ENCODE measurements around the gene ARHGEF3. TPM values are rescaled to one million over a fixed set of nuclear protein-coding genes. Genes with fewer than 3 reads are reported as not detected.
A peak's percentile ranks its signal among the peaks of the same experiment; 100 is the strongest.
"Not testable (repeated sequence)": the region's sequence is repeated elsewhere in the genome, so short reads cannot be mapped to it uniquely, and the experiment has no call there.

The ARHGEF3 gene
- total RNA-seq, 1 donor from 2014 or later, result 37.5 TPM

GRCh38 chr3:56732109-56732508 is 69.6 kb downstream of the ARHGEF3 start:
- ATAC-seq (no peak), DNase-seq (no peak)
- Histone ChIP-seq H3K27ac (no peak overlapping the region), H3K9me3 (no peaks in the 10 kb centered on the region), H3K4me3 (no peak overlapping the region), H3K36me3 (peaks cover 82% of the 10 kb centered on the region), H3K27me3 (no peaks in the 10 kb centered on the region), H3K4me1 (no peaks in the 10 kb centered on the region)
- intact Hi-C loops (cut with DNase I), result no loop called here
- no peak for TF ChIP-seq CTCF (IDR thresholded peaks at IDR 0.05)

GRCh38 chr3:56725175-56725574 is 76.6 kb downstream of the ARHGEF3 start:
- H3K27me3 ChIP-seq, result no peaks in the 10 kb centered on the region
- ATAC-seq (peak; percentile 55), DNase-seq (no peak)
- no peak overlapping the region for H3K4me3 ChIP-seq
- no peak overlapping the region for H3K27ac ChIP-seq
- H3K36me3 ChIP-seq, result peaks cover 61% of the 10 kb centered on the region
- H3K4me1 ChIP-seq, result no peaks in the 10 kb centered on the region
- H3K9me3 ChIP-seq, result no peaks in the 10 kb centered on the region
- intact Hi-C loops (cut with DNase I), result no loop called here
- no peak for TF ChIP-seq CTCF (IDR thresholded peaks at IDR 0.05)

GRCh38 chr3:56724676-56725075 is 77.1 kb downstream of the ARHGEF3 start:
- Histone ChIP-seq H3K27me3 (no peaks in the 10 kb centered on the region), H3K27ac (no peak overlapping the region), H3K4me3 (no peak overlapping the region), H3K36me3 (peaks cover 56% of the 10 kb centered on the region), H3K4me1 (no peaks in the 10 kb centered on the region), H3K9me3 (no peaks in the 10 kb centered on the region)
- TF ChIP-seq CTCF (IDR thresholded peaks at IDR 0.05), result no peak
- no peak for ATAC-seq
- DNase-seq, result no peak
- intact Hi-C loops (cut with DNase I), result no loop called here

DNA sequence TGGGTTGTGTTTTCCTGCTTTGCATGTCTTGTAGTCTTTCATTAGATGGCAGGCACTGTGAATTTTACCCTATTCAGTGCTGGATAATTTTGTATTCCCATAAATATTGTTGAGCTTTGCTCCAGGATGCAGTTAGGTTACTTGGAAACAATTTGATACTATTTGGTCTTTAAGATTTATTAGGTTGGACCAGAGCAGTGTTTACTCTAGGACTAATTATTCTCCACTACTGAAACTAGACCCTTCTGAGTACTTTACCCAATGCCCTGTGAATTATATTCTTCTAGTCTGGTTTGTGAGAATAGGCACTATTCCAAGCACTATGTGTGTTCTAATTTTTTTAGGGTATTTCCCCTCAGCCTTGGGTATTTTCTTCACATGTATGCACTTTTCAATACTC is 80.9 kb downstream of the ARHGEF3 start:
- intact Hi-C loops (cut with DNase I), result no loop called here
- no peaks in the 10 kb centered on the region for H3K9me3 ChIP-seq
- no peaks in the 10 kb centered on the region for H3K4me1 ChIP-seq
- H3K27me3 ChIP-seq, result no peaks in the 10 kb centered on the region
- no peak for TF ChIP-seq CTCF (IDR thresholded peaks at IDR 0.05)
- H3K4me3 ChIP-seq, result no peak overlapping the region
- H3K27ac ChIP-seq, result no peak overlapping the region
- ATAC-seq, result no peak
- DNase-seq, result no peak
- peaks cover 20% of the 10 kb centered on the region for H3K36me3 ChIP-seq

DNA sequence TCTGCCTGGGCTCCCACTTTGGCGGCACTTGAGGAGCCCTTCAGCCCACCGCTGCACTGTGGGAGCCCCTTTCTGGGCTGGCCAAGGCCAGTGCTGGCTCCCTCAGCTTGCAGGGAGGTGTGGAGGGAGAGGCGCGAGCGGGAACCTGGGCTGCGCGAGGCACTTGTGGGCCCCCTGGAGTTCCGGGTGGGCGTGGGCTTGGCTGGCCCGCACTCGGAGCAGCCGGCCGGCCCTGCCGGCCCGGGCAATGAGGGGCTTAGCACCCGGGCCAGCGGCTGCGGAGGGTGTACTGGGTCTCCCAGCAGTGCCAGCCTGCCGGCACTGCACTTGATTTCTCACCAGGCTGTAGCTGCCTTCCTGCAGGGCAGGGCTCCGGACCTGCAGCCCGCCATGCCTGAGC is 82.9 kb downstream of the ARHGEF3 start:
- H3K4me1 ChIP-seq; intact Hi-C loops (cut with DNase I); ATAC-seq; DNase-seq; H3K36me3 ChIP-seq; H3K4me3 ChIP-seq; H3K27me3 ChIP-seq; H3K27ac ChIP-seq; H3K9me3 ChIP-seq: not testable (repeated sequence)

DNA sequence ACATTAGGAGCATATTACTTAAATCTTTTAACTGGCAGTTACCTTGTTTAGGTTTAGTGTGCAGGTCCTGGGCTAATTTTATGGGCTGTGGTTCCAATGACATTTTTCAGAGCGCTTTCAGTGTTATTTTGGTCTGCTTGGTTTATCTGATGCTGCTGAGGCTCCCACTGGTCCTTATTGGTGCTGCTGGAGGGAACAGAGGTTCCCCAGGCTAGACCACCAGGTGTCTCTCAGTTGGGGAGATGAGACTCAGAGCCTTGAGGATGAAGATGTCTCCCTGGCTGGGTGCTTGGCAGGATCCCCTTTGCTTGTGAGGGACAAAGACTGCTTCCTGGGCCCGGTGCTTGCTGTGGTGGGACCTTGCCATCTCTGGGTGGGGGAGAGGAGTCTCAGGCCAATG is 90.4 kb downstream of the ARHGEF3 start:
- H3K36me3 ChIP-seq, result no peaks in the 10 kb centered on the region
- H3K27me3 ChIP-seq, result no peaks in the 10 kb centered on the region
- H3K27ac ChIP-seq, result no peak overlapping the region
- no peaks in the 10 kb centered on the region for H3K4me1 ChIP-seq
- TF ChIP-seq CTCF (IDR thresholded peaks at IDR 0.05), result no peak
- no peak for DNase-seq
- intact Hi-C loops (cut with DNase I), result no loop called here
- ATAC-seq, result no peak
- no peak overlapping the region for H3K4me3 ChIP-seq
- H3K9me3 ChIP-seq, result no peaks in the 10 kb centered on the region

Measured in upper lobe of right lung (tissue), 1 donor.